Activated CD4-positive, alpha-beta T cell treated with anti-CD3 and anti-CD28 coated beads, Interleukin-2, amount 10 ng/mL, durations not matched to agents 7 days and 5 days (primary cell): ENCODE data around the gene VGF. TPM values are rescaled to one million over a fixed set of nuclear protein-coding genes. Genes with fewer than 3 reads are reported as not detected.
"Not testable (repeated sequence)": the region's sequence is repeated elsewhere in the genome, so short reads cannot be mapped to it uniquely, and the experiment has no call there.

ENCODE experiments used
- CTCF ChIA-PET: fragments of 350-600 bp; sonication (Branson Sonifier 250); formaldehyde crosslinking; loops from one replicate; lab custom pipeline; 2021; ENCODE audit warnings: antibody characterized with exemption; lab: Charles Lee
- POLR2A ChIA-PET: fragments of 350-600 bp; sonication (Branson Sonifier 250); formaldehyde crosslinking; loops from one replicate; lab custom pipeline; 2021; ENCODE audit warnings: antibody characterized with exemption; lab: Charles Lee
- DNase-seq: peaks from one replicate; pipeline ENCODE4 v3.0.0-alpha.2; 2020
- H3K27ac Mint-ChIP-seq: one replicate; pipeline ENCODE4 v1.8.0; 2021; ENCODE audit warnings: mild to moderate bottlenecking, moderate library complexity, mixed read lengths
- H3K27me3 Mint-ChIP-seq: one replicate; pipeline ENCODE4 v1.8.0; 2021; ENCODE audit warnings: mixed read lengths
- H3K36me3 Mint-ChIP-seq: one replicate; pipeline ENCODE4 v1.8.0; 2021; ENCODE audit warnings: low read depth, mixed read lengths
- H3K4me1 Mint-ChIP-seq: one replicate; pipeline ENCODE4 v1.8.0; 2021; ENCODE audit warnings: mixed read lengths
- H3K4me3 Mint-ChIP-seq: one replicate; pipeline ENCODE4 v1.8.0; 2021; ENCODE audit warnings: mild to moderate bottlenecking, moderate library complexity, mixed read lengths
- H3K9me3 Mint-ChIP-seq: one replicate; pipeline ENCODE4 v1.8.0; 2021; ENCODE audit warnings: mixed read lengths
- total RNA-seq, 2 experiments: library from RNA; stranded (reverse); gene quantifications; one replicate each; pipeline ENCODE4 v1.2.3, GENCODE V29; 2021

The VGF gene
- total RNA-seq, 2 experiments from 2014 or later, result 0.15 to 0.22 TPM

DNA sequence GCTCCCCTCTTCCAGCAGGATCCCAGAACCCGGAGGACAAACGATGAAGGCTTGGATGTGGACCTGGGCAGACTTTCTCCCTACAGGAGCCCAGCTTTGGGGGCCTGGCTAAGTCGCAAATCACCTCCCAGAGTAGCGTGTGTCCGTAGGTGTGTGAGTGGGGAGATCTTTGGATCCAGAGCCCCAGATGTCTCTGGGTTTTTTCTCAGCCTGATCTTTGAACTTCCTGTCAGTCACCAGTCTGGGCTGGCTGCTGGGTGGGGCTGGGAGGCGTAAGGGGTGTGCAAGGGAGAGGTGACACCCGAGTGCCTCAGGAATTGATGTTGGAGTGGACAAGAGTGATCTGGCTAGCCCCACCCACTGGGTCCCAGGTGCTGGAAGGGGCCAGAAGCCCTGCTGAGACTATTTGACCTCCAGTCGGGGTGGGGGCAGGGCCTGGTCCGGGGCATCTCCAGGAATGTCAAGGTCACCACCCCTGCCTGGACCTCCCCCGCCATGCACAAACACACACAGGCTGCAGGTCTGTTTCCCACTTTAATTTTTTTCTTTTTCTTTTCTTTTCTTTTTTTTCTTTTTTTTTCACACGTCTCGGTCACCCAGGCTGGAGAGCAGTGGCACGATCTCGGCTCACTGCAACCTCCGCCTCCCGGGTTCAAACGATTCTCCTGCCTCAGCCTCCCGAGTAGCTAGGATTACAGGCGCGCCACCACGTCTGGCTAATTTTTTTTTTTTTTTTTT is 35.7 kb upstream of the VGF start, which contains the start of gene MOGAT3:
TSS of gene MOGAT3 (minus strand) at position 175 of the 738 bp plus-strand sequence. CDS start 182 bp downstream, outside the sequence.
- Mint-ChIP-seq H3K27me3 (peaks cover 34% of the 10 kb centered on the region), H3K4me1 (peaks cover 11% of the 10 kb centered on the region), H3K27ac (peak within 1 kb of the TSS; percentile 36), H3K9me3 (no peaks in the 10 kb centered on the region), H3K36me3 (no peaks in the 10 kb centered on the region), H3K4me3 (no peak within 1 kb of the TSS)
- ChIA-PET CTCF (interaction anchor here (0.6 to 1.5 kb wide), 5 partner anchors 9 to 83 kb away, joined by 3 to 7 read pairs (median 4); partner anchors contain the start of gene FIS1), POLR2A (no interaction called here)
- DNase-seq, result no peak

DNA sequence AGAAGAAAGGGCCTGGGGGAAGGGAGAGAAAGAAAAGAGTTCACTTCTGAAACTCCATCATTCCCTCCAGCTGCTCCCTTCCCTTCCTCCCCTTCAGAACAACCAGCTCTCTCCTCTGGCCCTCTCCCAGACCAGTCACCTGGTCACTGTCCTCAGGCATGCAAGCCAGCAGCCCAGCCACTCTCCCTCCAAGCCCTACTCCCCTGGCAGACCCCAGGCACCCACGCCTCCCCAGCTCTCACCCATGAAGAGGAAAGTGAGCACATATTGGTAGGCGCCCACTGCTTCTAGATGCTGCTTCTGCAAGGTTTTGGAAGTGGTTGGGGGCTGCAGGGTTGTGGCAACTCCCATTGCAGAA is 35.1 kb upstream of the VGF start:
- CTCF ChIA-PET, result interaction anchor here (1.0 to 1.5 kb wide), 4 partner anchors 8 to 57 kb away, joined by 3 to 7 read pairs (median 4); partner anchors contain the start of gene FIS1
- H3K36me3 Mint-ChIP-seq, result no peaks in the 10 kb centered on the region
- no peak for DNase-seq
- H3K4me3 Mint-ChIP-seq, result no peak overlapping the region
- POLR2A ChIA-PET, result no interaction called here
- H3K9me3 Mint-ChIP-seq, result no peaks in the 10 kb centered on the region
- no peak overlapping the region for H3K27ac Mint-ChIP-seq
- H3K27me3 Mint-ChIP-seq, result peaks cover 34% of the 10 kb centered on the region
- peaks cover 11% of the 10 kb centered on the region for H3K4me1 Mint-ChIP-seq

DNA sequence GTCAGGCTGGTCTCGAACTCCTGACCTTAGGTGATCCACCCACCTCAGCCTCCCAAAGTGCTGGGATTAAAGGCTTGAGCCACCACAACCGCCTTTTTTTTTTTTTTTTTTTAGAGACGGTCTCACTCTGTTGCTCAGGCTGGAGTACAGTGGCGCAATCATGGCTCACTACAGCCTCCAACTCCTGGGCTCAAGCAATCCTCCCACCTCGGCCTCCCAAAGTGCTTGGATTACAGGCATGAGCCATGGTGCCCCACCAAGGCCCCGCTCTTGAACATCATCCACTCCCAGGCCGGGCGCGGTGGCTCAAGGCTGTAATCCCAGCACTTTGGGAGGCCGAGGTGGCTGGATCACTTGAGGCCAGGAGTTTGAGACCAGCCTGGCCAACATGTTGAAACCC is 34.2 kb upstream of the VGF start:
- Mint-ChIP-seq H3K4me1 (peaks cover 11% of the 10 kb centered on the region), H3K27me3 (peaks cover 37% of the 10 kb centered on the region)
- H3K36me3 Mint-ChIP-seq, POLR2A ChIA-PET, H3K27ac Mint-ChIP-seq, H3K9me3 Mint-ChIP-seq, H3K4me3 Mint-ChIP-seq, DNase-seq: not testable (repeated sequence)
- CTCF ChIA-PET, result interaction anchor here (0.7 to 1.5 kb wide), 5 partner anchors 7 to 838 kb away, joined by 3 to 7 read pairs (median 4); partner anchors contain the start of gene FIS1

DNA sequence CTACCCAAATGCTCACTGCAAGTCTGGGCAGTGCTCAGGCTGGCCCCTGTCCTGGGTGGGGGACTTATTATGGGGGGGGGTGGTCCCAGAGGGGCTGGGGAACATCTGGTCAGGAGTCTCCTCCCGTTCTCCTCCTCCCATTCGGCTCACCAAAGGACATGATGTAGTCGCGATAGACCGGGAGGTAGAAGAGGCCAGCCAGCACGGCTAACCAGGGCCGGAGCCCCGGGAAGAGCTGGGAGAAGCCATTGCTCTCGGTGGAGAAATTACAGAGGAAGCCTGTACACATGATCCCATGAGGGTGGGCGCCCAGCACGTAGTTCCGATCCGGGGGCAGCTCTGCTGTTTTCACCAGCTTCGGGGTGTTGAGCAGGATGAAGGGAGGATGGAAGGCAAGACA is 33.1 kb upstream of the VGF start:
- no peaks in the 10 kb centered on the region for H3K9me3 Mint-ChIP-seq
- peaks cover 37% of the 10 kb centered on the region for H3K27me3 Mint-ChIP-seq
- no peak for DNase-seq
- ChIA-PET CTCF (no interaction called here), POLR2A (interaction anchor here (0.6 kb wide), 1 partner anchor 329 kb away, joined by 5 read pairs; no protein-coding TSS in a partner anchor)
- no peaks in the 10 kb centered on the region for H3K36me3 Mint-ChIP-seq
- no peak overlapping the region for H3K27ac Mint-ChIP-seq
- H3K4me3 Mint-ChIP-seq, result no peak overlapping the region
- peaks cover 8% of the 10 kb centered on the region for H3K4me1 Mint-ChIP-seq

DNA sequence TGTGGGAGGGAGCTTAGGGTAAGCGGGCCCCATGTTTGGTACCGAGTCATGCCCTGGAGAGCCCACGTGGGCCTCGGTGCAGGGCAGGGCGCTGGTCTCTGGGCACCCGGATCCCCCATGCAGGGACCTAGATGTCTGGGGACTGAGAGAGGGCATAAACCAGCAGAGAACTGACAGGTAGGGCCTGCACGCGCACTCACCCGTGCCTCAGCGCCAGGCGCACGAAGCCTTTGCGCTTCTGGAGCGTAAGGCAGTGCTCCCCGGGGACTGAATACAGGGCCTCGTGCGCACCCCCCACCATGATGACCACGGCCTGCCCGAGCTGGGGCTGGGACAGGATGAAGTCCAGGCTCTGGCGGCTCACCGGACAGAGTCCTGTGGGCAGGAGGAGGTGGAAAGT is 32.6 kb upstream of the VGF start:
- Mint-ChIP-seq H3K27me3 (peaks cover 34% of the 10 kb centered on the region), H3K27ac (no peak overlapping the region), H3K9me3 (no peaks in the 10 kb centered on the region), H3K4me1 (peaks cover 8% of the 10 kb centered on the region), H3K36me3 (no peaks in the 10 kb centered on the region), H3K4me3 (no peak overlapping the region)
- CTCF ChIA-PET, result no interaction called here
- POLR2A ChIA-PET, result no interaction called here
- no peak for DNase-seq

DNA sequence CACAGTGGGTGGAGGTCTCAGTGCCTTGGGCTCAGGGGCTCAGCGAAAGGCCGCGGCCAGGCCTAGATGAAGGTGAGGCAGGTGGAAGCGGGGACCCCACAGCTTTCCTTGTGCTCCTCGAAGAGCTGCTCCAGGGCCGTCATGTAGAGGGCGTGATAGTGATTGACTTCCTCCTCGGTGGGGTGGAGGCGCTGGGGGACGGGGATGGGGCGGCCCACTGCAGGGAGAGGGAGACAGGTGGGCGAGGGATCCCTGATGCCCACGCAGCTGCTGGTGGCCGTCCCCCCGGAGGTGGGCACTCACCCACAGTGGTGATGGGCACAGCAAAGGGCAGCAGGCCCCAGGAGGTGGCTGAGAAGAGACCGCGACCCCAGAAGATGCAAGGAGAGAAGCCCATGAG is 30.5 kb upstream of the VGF start:
- POLR2A ChIA-PET, result no interaction called here
- no peaks in the 10 kb centered on the region for H3K36me3 Mint-ChIP-seq
- peaks cover 5% of the 10 kb centered on the region for H3K4me1 Mint-ChIP-seq

DNA sequence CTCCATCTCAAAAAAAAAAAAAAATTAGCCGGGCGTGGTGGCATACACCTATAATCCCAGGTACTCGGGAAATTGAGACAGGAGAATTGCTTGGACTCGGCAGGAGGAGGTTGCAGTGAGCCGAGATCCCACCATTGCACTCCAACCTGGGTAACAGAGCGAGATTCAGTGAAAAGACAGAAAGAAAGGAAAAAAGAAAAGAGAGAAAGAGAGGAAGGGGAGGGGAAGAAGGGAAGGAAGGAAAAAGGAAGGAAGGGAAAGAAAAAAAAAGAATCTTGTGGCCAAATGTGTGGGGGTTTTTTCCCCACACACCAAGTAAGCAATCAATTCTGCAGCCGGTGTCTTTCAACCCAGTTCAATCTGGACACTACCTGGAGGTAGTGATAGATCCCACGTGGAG is 23.7 kb upstream of the VGF start:
- POLR2A ChIA-PET, result no interaction called here
- Mint-ChIP-seq H3K9me3 (no peaks in the 10 kb centered on the region), H3K27ac (no peak overlapping the region), H3K27me3 (peaks cover 13% of the 10 kb centered on the region), H3K4me1 (peaks cover 2% of the 10 kb centered on the region), H3K4me3 (no peak overlapping the region), H3K36me3 (no peaks in the 10 kb centered on the region)
- CTCF ChIA-PET, result no interaction called here
- DNase-seq, result no peak

More for the DNA sequence above, 30.5 kb upstream of the VGF start:
- no peak for DNase-seq
- Mint-ChIP-seq H3K9me3 (no peaks in the 10 kb centered on the region), H3K27me3 (peaks cover 17% of the 10 kb centered on the region), H3K4me3 (no peak overlapping the region), H3K27ac (no peak overlapping the region)
- CTCF ChIA-PET, result interaction anchor here (0.9 to 2.4 kb wide), 3 partner anchors 12 to 55 kb away, joined by 3 to 6 read pairs (median 3); no protein-coding TSS in a partner anchor

DNA sequence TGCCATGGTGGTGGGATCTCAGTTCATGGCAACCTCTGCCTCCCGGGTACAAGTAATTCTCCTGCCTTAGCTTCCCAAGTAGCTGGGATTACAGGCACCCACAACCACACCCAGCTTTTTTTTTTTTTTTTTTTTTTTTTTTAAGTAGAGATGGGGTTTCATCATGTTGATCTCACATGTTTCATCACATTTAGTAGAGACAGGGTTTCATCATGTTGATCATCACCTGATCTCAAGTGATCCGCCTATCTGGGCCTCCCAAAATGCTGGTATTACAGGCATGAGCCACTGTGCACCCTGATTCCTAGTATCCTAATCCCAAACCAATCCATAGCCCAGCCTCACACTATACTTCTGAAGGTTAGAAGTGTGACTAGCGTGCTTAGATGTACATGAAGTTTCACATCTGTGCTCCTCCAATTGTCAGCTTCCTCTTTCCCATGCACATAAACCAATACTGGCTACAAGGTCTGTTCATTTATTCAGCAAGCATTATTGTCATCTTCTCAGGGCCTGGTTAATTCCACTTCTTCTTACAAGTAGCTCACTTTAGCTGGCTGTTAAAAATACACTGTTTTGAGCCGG is 21.6 kb upstream of the VGF start:
- no peaks in the 10 kb centered on the region for H3K36me3 Mint-ChIP-seq
- H3K4me3 Mint-ChIP-seq, result no peak overlapping the region
- H3K27me3 Mint-ChIP-seq, result peaks cover 18% of the 10 kb centered on the region
- H3K9me3 Mint-ChIP-seq, result no peaks in the 10 kb centered on the region
- CTCF ChIA-PET, result interaction anchor here (0.5 to 0.6 kb wide), 2 partner anchors 17 to 63 kb away, joined by 3 read pairs; no protein-coding TSS in a partner anchor
- H3K27ac Mint-ChIP-seq, result no peak overlapping the region
- no peak for DNase-seq
- H3K4me1 Mint-ChIP-seq, result peaks cover 5% of the 10 kb centered on the region
- POLR2A ChIA-PET, result no interaction called here

DNA sequence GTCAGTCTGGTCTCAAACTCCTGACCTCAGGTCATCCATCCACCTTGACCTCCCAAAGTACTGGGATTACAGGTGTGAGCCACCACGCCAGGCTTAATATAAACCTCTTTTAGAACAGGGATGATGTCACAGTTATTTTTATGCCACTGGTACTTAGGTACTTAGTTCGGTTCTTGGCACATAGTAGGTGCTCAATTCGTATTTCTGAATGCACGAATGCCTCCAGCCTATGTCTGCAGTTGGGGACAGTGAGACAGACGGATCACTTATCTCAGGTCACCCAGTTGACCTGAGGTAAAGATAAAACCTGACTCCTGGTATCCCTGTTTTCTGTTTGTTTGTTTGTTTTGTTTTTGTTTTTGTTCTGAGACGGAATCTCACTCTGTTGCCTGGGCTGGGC is 20.8 kb upstream of the VGF start:
- no peaks in the 10 kb centered on the region for H3K36me3 Mint-ChIP-seq
- DNase-seq, result no peak
- no peaks in the 10 kb centered on the region for H3K9me3 Mint-ChIP-seq
- CTCF ChIA-PET, result no interaction called here
- H3K27ac Mint-ChIP-seq, result no peak overlapping the region
- H3K4me3 Mint-ChIP-seq, result no peak overlapping the region
- POLR2A ChIA-PET, result no interaction called here
- peaks cover 19% of the 10 kb centered on the region for H3K27me3 Mint-ChIP-seq
- H3K4me1 Mint-ChIP-seq, result peaks cover 5% of the 10 kb centered on the region

DNA sequence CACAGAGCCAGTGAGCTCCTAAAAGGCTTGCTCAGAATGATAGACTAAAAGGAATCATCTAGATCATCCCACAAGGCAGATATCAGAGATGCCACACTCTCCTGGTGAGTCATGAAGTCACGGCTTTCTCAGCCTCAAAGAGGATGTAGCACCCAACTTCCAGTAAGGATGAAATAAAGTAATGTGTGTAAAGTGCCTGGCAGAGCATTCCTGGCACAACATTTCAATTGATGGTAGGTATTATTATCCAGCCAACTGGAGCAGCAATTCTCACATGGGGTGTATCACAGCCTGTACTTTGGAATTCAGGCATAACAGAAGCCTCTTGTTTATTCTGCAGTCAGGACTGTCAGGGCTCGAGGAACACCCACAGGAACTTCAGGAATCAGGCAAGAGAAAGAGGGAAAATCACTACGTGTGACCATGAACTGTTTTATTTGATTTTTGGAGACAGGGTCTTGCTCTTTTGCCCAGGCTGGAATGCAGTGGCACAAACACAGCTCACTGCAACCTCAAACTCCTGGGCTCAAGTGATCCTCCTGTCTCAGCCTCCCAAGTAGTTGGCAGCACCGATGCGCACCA is 20.0 kb upstream of the VGF start:
- DNase-seq, result no peak
- H3K27ac Mint-ChIP-seq, result no peak overlapping the region
- no peaks in the 10 kb centered on the region for H3K36me3 Mint-ChIP-seq
- no peak overlapping the region for H3K4me3 Mint-ChIP-seq
- CTCF ChIA-PET, result interaction anchor here (0.8 to 1.8 kb wide), 2 partner anchors 10 to 46 kb away, joined by 3 to 6 read pairs; no protein-coding TSS in a partner anchor
- H3K9me3 Mint-ChIP-seq, result no peaks in the 10 kb centered on the region
- H3K27me3 Mint-ChIP-seq, result peaks cover 26% of the 10 kb centered on the region
- peaks cover 5% of the 10 kb centered on the region for H3K4me1 Mint-ChIP-seq
- POLR2A ChIA-PET, result no interaction called here

DNA sequence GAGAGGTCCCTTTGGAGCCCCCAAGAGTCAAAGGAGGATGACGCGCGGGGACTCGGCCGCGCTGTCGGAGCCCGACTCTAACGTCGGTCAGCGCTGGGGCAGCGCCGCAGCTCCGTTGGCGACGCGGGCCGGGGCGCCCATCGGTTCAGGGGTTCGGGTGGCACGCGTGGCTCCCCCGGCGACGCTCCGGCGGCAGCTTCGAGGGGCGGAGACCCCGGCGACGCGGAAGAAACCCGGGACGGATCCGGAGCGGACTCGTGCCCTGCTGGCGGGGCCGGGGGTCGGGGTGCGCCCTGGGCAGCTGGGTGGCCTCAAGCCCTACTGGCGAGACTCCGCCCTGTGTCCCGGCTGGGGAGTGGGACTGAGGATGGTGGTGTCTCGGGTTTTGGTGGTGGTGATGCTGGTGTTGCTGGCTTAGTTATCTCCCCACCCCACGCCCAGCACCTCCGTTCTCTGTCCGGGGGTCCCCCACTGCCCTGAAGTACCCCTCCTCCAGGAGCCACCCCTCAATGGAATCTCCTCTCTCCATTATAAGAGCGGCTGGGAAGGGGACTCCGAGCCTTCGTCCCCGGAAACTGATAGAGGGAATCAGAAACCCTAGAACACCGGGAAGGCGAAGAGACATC is 14.9 kb upstream of the VGF start, which contains the start of gene NAT16:
TSS of gene NAT16 (minus strand) at position 164 of the 626 bp plus-strand sequence. CDS start 5,486 bp downstream, outside the sequence.
- CTCF ChIA-PET, result no interaction called here
- Mint-ChIP-seq H3K4me1 (peaks cover 9% of the 10 kb centered on the region), H3K9me3 (no peaks in the 10 kb centered on the region), H3K27ac (no peak within 1 kb of the TSS), H3K27me3 (peaks cover 63% of the 10 kb centered on the region), H3K4me3 (no peak within 1 kb of the TSS), H3K36me3 (no peaks in the 10 kb centered on the region)
- DNase-seq, result no peak
- POLR2A ChIA-PET, result no interaction called here

DNA sequence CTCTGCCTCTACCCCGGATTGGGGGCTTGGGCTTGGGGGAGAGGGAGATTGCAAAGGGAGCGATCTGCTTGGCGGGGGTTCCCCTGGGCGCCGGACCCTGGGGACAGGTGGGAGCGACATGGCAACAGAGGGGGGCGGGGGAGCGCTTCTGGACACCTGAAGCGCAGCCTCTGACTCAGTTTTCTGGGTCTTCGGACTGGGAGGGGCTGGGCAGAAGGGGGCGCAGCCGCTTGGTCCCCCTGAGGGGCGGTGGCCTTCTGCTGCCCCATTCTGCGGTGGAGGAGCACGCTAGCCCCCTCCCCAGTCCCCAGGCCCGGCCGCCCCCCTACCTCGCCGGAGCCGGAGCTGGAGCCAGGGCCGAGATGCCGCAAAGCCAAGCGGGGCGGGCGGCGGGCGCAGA is 14.3 kb upstream of the VGF start:
- Mint-ChIP-seq H3K27me3 (peaks cover 67% of the 10 kb centered on the region), H3K4me3 (no peak overlapping the region), H3K36me3 (no peaks in the 10 kb centered on the region), H3K4me1 (peaks cover 9% of the 10 kb centered on the region), H3K9me3 (no peaks in the 10 kb centered on the region), H3K27ac (no peak overlapping the region)
- POLR2A ChIA-PET, result no interaction called here
- no peak for DNase-seq
- CTCF ChIA-PET, result no interaction called here
